ENCODE results near the gene ZNF568.
A peak's percentile ranks its signal among the peaks of the same experiment; 100 is the strongest.

The ZNF568 gene

DNA sequence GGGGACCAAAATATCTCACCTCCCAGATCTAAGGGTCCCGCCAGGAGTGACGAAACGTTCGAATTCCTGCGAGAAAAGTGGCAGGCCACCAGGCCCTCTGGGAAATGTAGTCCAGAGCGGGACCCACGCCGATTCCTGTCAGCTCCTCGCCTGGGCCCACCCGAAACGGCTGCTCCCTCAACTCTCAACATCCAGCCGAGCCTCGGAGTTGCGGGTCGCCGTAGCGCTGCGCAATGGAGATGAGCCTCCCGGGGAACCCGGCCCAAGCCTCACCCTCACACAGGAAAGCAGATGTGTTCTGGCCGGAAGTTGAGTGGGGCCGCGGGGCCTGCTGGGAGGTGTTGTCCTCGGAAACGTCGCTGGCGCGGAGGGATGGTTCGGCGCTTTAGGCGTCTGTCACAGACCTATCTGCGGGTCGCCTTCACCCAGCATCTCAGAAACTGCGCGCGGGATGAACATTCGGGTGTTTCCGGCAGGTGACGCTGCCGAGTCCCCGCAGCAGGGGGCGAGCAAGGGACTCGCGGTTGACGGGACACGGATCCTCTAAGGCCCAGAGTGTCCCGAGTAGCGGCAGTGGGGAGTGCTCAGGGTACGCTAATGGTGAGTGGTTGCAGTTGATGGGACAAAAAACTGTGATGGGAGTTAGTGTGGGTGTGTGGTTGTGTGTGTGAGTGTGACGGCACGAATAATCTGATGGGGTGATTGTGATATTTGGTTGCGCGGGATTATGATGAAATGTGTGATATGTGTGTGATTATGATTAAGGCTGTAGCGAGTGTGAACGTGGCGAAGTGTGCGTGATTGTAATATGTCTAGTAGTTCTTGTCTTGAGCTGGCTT is at the start of gene ZNF568, which contains the start of gene ZNF829:
ZNF568 (plus strand) TSS at position 341 of the 839 bp plus-strand sequence. CDS start 6,439 bp downstream, outside the sequence.
ZNF829 (minus strand) TSS at position 300 of the 839 bp plus-strand sequence. CDS start 1,124 bp downstream, outside the sequence.
- TF ChIP-seq, protein P1, sequence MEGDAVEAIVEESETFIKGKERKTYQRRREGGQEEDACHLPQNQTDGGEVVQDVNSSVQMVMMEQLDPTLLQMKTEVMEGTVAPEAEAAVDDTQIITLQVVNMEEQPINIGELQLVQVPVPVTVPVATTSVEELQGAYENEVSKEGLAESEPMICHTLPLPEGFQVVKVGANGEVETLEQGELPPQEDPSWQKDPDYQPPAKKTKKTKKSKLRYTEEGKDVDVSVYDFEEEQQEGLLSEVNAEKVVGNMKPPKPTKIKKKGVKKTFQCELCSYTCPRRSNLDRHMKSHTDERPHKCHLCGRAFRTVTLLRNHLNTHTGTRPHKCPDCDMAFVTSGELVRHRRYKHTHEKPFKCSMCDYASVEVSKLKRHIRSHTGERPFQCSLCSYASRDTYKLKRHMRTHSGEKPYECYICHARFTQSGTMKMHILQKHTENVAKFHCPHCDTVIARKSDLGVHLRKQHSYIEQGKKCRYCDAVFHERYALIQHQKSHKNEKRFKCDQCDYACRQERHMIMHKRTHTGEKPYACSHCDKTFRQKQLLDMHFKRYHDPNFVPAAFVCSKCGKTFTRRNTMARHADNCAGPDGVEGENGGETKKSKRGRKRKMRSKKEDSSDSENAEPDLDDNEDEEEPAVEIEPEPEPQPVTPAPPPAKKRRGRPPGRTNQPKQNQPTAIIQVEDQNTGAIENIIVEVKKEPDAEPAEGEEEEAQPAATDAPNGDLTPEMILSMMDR (IDR thresholded peaks at IDR 0.05): peak; percentile 22
- Histone ChIP-seq H3K4me3 (ENCODE audit: low read depth, low read length) (peak within 1 kb of the TSS; percentile 95), H3K27me3 (ENCODE audit: control insufficient read depth, insufficient read depth, low read length) (no peaks in the 10 kb centered on the region), H2AFZ (peak within 1 kb of the TSS; percentile 51), H3K4me1 (no peaks in the 10 kb centered on the region), H3K9me3 (ENCODE audit: control insufficient read depth, low read length) (no peaks in the 10 kb centered on the region), H3K27ac (peak within 1 kb of the TSS; percentile 73), H3K4me2 (ENCODE audit: low read length) (peak within 1 kb of the TSS; percentile 91), H3K36me3 (ENCODE audit: control insufficient read depth, insufficient read depth, low read length) (no peaks in the 10 kb centered on the region), H3K79me2 (no peaks in the 10 kb centered on the region), H3K9ac (no peak within 1 kb of the TSS)

DNA sequence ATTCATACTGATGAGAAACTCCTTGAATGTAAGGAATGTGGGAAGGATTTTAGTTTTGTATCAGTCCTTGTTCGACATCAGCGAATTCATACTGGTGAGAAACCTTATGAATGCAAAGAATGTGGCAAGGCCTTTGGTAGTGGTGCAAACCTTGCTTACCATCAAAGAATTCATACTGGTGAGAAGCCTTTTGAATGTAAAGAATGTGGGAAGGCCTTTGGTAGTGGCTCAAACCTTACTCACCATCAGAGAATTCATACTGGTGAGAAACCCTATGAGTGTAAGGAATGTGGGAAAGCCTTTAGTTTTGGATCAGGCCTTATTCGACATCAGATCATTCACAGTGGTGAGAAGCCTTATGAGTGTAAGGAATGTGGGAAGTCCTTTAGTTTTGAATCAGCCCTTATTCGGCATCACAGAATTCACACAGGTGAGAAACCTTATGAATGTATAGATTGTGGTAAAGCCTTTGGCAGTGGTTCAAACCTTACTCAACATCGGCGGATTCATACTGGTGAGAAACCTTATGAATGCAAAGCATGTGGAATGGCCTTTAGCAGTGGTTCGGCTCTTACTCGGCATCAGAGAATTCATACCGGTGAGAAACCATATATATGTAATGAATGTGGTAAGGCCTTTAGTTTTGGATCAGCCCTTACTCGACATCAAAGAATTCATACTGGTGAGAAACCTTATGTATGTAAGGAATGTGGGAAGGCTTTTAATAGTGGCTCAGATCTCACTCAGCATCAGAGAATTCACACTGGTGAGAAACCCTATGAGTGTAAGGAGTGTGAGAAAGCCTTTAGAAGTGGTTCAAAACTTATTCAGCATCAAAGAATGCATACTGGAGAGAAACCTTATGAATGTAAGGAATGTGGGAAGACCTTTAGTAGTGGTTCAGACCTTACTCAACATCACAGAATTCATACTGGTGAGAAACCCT is 38.9 kb upstream of the ZNF568 start:
- TF ChIP-seq, protein P1 (IDR thresholded peaks at IDR 0.05): no peak
- no peaks in the 10 kb centered on the region for H3K4me1 ChIP-seq
- no peaks in the 10 kb centered on the region for H3K79me2 ChIP-seq
- H3K27ac ChIP-seq: no peak overlapping the region
- no peak overlapping the region for H2AFZ ChIP-seq
- H3K27me3 ChIP-seq (ENCODE audit: control insufficient read depth, insufficient read depth, low read length): no peaks in the 10 kb centered on the region
- H3K9me3 ChIP-seq (ENCODE audit: control insufficient read depth, low read length): peaks cover 22% of the 10 kb centered on the region
- H3K36me3 ChIP-seq (ENCODE audit: control insufficient read depth, insufficient read depth, low read length): peaks cover 45% of the 10 kb centered on the region
- H3K4me3 ChIP-seq (ENCODE audit: low read depth, low read length): no peak overlapping the region
- no peak overlapping the region for H3K9ac ChIP-seq
- no peak overlapping the region for H3K4me2 ChIP-seq (ENCODE audit: low read length)

DNA sequence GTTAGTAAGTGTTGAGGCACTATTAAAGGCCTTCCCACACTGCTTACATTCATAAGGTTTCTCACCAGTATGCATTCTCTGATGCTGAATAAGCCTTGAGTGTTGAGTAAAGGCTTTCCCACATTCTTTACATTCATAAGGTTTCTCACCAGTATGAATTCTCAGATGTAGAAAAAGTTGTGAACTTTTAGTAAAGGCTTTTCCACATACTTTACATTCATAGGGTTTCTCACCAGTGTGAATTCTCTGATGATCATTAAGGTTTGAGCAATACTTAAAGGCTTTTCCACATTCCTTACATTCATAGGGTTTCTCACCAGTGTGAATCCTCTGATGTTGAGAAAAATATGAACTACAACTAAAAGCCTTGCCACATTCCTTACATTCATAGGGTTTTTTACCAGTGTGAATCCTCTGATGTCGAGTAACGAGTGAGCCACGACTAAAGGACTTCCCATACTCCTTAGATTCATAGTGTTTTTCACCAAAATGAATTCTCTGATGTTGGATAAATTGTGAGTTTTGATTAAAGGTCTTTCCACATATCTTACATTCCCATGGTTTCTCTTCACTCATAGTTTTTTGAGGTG is 24.3 kb upstream of the ZNF568 start:
- no peak overlapping the region for H3K27ac ChIP-seq
- H3K9me3 ChIP-seq (ENCODE audit: control insufficient read depth, low read length): peaks cover 32% of the 10 kb centered on the region
- no peaks in the 10 kb centered on the region for H3K79me2 ChIP-seq
- no peaks in the 10 kb centered on the region for H3K27me3 ChIP-seq (ENCODE audit: control insufficient read depth, insufficient read depth, low read length)
- H2AFZ ChIP-seq: no peak overlapping the region
- no peak overlapping the region for H3K4me3 ChIP-seq (ENCODE audit: low read depth, low read length)
- peaks cover 39% of the 10 kb centered on the region for H3K36me3 ChIP-seq (ENCODE audit: control insufficient read depth, insufficient read depth, low read length)
- no peak overlapping the region for H3K4me2 ChIP-seq (ENCODE audit: low read length)
- no peak overlapping the region for H3K9ac ChIP-seq
- no peaks in the 10 kb centered on the region for H3K4me1 ChIP-seq
- TF ChIP-seq, protein P1 (IDR thresholded peaks at IDR 0.05): no peak

DNA sequence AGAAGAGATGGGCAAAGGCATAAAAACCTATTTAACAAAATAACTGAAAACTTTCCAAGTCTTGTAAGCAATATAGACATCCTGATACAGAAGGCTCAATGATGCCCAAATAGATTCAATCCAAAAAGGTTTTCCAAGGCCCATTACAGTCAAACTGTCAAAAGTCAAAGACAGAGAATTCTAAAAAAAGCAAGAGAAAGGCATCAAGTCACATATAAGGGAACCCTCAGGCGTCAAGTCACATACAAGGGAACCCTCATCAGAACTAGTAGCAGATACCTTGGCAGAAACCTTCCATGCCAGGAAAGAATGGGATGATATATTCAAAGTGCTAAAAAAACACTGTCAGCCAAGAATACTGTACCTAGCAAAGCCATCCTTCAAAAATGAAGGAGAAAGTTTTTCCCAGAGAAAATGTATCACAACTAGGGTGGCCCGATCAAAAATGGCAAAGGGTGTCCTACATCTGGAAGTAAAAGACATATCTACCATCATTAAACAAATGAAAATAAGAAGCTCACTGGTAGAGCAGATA is 21.2 kb upstream of the ZNF568 start:
- Histone ChIP-seq H3K9me3 (ENCODE audit: control insufficient read depth, low read length) (peaks cover 38% of the 10 kb centered on the region), H3K79me2 (no peaks in the 10 kb centered on the region), H3K4me2 (ENCODE audit: low read length) (no peak overlapping the region), H3K4me3 (ENCODE audit: low read depth, low read length) (no peak overlapping the region), H3K27ac (no peak overlapping the region), H3K9ac (no peak overlapping the region), H3K4me1 (no peaks in the 10 kb centered on the region), H2AFZ (no peak overlapping the region), H3K36me3 (ENCODE audit: control insufficient read depth, insufficient read depth, low read length) (peaks cover 40% of the 10 kb centered on the region), H3K27me3 (ENCODE audit: control insufficient read depth, insufficient read depth, low read length) (no peaks in the 10 kb centered on the region)
- TF ChIP-seq, protein P1 (IDR thresholded peaks at IDR 0.05): no peak

Data from parathyroid adenoma (tissue), 2 donors.